ENCODE data around the gene VPS16. TPM values are rescaled to one million over a fixed set of nuclear protein-coding genes. Genes with fewer than 3 reads are reported as not detected.

VPS16 gene
- total RNA-seq, 2 experiments from 2014 or later: 38.2 to 40.6 TPM

DNA sequence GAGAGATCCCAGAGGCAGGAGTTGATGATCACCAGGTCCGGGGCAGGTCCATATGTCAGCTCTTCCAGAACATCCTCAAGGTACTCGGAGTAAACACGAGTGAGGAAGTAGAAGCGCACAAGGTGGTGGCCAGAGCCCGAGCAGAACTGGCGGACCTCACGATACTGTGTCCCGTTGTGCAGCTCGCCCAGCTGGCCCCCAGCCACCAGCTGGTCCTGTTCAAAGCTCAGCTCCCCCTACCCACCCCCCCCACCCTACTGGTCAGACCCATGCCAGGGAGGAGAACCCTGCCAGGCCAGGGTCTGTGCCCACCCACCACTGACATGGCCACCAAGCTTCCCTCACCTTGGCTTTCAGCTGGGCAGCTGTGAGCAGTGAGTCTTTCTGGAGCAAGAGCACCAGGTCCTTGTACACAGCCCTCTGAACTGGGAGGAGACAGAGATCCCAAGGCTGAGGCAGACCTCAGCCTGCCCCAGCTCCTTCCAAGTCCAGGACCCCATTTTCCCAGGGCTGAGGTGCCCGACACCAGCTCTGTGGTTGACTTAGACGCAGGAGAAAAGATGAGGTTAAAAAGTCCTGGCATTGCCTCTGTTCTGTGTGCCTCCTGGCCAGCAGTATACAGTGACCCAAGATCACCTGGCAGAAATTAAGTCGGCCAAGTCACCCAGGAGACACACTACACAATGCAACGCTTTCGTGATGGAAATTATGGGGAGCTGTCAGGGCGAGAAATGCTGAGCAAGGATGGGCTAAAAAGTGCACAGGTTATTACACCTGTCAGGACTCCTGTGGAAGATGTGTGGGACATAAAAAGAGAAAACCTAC is 1.5 kb upstream of the VPS16 start:
- peaks cover 6% of the 10 kb centered on the region for H3K36me3 ChIP-seq (ENCODE audit: insufficient read depth, low read length)
- H3K9me3 ChIP-seq (ENCODE audit: control insufficient read depth in 1 of 2, insufficient read depth in 1 of 2, low read length in 2 of 2): no peaks in the 10 kb centered on the region
- H3K4me1 Mint-ChIP-seq (ENCODE audit: low read depth): peaks cover 40% of the 10 kb centered on the region
- H3K36me3 Mint-ChIP-seq (ENCODE audit: low read depth): peaks cover 28% of the 10 kb centered on the region
- peak overlapping the region; percentile 75 for H3K27ac Mint-ChIP-seq
- ChIA-PET POLR2A (interaction anchor here (1.0 to 2.3 kb wide), 12 partner anchors 8 to 368 kb away, joined by 3 to 19 read pairs (median 6); partner anchors contain the start of genes NOP56, PTPRA and SNRPB), CTCF (interaction anchor here (2.5 kb wide), 1 partner anchor 34 kb away, joined by 7 read pairs; the partner anchor contains the start of gene PTPRA)
- no peak overlapping the region for H3K27ac ChIP-seq (ENCODE audit: low read depth in 1 of 2, low read length in 2 of 2)
- DNase-seq (no peak), ATAC-seq (ENCODE audit: poor library complexity) (no peak)
- peak overlapping the region; percentile 80 for H3K4me3 Mint-ChIP-seq
- H3K4me3 ChIP-seq (ENCODE audit: low read length): no peak overlapping the region
- H3K9me3 Mint-ChIP-seq: no peaks in the 10 kb centered on the region
- intact Hi-C loops (cut with DNase I, micrococcal nuclease): loop anchor here in 1 of 2 experiments (5.0 kb wide), 2 partner anchors 92 to 182 kb away; no protein-coding TSS in a partner anchor
- no peaks in the 10 kb centered on the region for H3K27me3 Mint-ChIP-seq
- peaks cover 31% of the 10 kb centered on the region for H3K4me1 ChIP-seq (ENCODE audit: insufficient read depth, low read length)
- TF ChIP-seq, protein P1, sequence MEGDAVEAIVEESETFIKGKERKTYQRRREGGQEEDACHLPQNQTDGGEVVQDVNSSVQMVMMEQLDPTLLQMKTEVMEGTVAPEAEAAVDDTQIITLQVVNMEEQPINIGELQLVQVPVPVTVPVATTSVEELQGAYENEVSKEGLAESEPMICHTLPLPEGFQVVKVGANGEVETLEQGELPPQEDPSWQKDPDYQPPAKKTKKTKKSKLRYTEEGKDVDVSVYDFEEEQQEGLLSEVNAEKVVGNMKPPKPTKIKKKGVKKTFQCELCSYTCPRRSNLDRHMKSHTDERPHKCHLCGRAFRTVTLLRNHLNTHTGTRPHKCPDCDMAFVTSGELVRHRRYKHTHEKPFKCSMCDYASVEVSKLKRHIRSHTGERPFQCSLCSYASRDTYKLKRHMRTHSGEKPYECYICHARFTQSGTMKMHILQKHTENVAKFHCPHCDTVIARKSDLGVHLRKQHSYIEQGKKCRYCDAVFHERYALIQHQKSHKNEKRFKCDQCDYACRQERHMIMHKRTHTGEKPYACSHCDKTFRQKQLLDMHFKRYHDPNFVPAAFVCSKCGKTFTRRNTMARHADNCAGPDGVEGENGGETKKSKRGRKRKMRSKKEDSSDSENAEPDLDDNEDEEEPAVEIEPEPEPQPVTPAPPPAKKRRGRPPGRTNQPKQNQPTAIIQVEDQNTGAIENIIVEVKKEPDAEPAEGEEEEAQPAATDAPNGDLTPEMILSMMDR (IDR thresholded peaks at IDR 0.05): no peak
- H3K27me3 ChIP-seq (ENCODE audit: control insufficient read depth in 1 of 2, insufficient read depth in 2 of 2, low read length in 2 of 2): no peaks in the 10 kb centered on the region

DNA sequence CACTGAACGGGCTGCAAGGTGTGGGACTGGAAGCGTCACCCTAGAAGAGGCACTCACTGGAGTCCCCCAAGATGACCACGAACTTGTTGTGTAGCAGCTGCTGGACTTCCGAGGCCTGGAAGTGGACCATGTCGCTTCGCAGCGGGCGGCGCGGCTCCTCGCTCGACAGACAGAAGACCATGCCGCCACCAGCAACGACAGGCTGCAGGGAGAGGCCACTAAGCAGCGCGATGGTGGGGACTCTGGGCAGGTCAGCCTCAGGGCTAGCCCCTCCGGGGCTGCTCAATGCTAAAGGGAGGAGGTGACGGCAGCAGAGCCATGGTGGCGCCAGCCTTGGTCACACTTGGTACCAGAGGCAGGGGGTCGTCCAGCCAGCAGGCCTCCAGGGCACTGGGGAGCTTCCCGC is 810 bp upstream of the VPS16 start:
- Histone ChIP-seq H3K4me1 (ENCODE audit: insufficient read depth, low read length) (peaks cover 31% of the 10 kb centered on the region), H3K36me3 (ENCODE audit: insufficient read depth, low read length) (peaks cover 6% of the 10 kb centered on the region), H3K4me3 (ENCODE audit: low read length) (peak overlapping the region; percentile 93), H3K27me3 (ENCODE audit: control insufficient read depth in 1 of 2, insufficient read depth in 2 of 2, low read length in 2 of 2) (no peaks in the 10 kb centered on the region), H3K27ac (ENCODE audit: low read depth in 1 of 2, low read length in 2 of 2) (peak overlapping the region in 1 of 2 donors; percentile 81), H3K9me3 (ENCODE audit: control insufficient read depth in 1 of 2, insufficient read depth in 1 of 2, low read length in 2 of 2) (no peaks in the 10 kb centered on the region)
- no peaks in the 10 kb centered on the region for H3K27me3 Mint-ChIP-seq
- intact Hi-C loops (cut with DNase I, micrococcal nuclease): loop anchor here in 1 of 2 experiments (1.0 to 5.0 kb wide), 4 partner anchors 34 to 203 kb away; partner anchors contain the start of genes GNRH2 and PTPRA
- peaks cover 28% of the 10 kb centered on the region for H3K36me3 Mint-ChIP-seq (ENCODE audit: low read depth)
- H3K4me1 Mint-ChIP-seq (ENCODE audit: low read depth): peaks cover 47% of the 10 kb centered on the region
- peak overlapping the region; percentile 80 for H3K4me3 Mint-ChIP-seq
- DNase-seq (no peak), ATAC-seq (ENCODE audit: poor library complexity) (no peak)
- TF ChIP-seq, protein P1 (IDR thresholded peaks at IDR 0.05): no peak
- H3K27ac Mint-ChIP-seq: peak overlapping the region; percentile 75
- H3K9me3 Mint-ChIP-seq: no peaks in the 10 kb centered on the region
- ChIA-PET CTCF (interaction anchor here (2.5 kb wide), 1 partner anchor 33 kb away, joined by 7 read pairs; the partner anchor contains the start of gene PTPRA), POLR2A (interaction anchor here (0.8 to 2.3 kb wide), 14 partner anchors 9 to 187 kb away, joined by 3 to 19 read pairs (median 6); partner anchors contain the start of genes CPXM1, NOP56 and PTPRA)

DNA sequence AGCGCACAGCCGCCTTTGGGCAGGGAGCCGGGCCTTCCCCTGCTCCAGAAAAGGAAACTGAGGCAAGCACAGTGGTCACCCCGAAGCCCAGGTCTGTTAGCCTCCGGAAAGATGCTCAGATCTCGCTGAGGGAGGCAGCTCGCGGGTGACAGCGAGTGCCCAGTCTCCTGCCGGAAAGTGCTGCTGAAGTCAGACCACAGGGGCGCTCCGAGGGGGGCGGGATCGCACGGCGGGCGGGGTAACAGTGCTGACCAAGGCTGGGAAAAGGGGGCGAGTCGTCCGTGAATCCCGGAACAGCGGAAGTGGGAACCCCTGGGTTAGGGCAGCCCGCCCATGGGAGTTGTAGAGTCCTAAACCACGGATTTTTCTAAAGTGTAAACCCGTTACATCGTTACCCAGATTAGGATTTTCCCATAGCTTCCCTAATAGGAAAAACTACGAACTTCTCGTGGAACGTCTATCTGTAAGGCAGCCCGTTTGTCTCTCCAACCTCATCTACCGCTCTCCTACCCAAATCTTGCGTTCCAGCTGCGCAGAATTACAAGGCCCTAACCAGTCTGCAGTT is 504 bp downstream of the VPS16 start:
- Histone ChIP-seq H3K4me1 (ENCODE audit: insufficient read depth, low read length) (peaks cover 31% of the 10 kb centered on the region), H3K27me3 (ENCODE audit: control insufficient read depth in 1 of 2, insufficient read depth in 2 of 2, low read length in 2 of 2) (no peaks in the 10 kb centered on the region), H3K36me3 (ENCODE audit: insufficient read depth, low read length) (peaks cover 6% of the 10 kb centered on the region), H3K9me3 (ENCODE audit: control insufficient read depth in 1 of 2, insufficient read depth in 1 of 2, low read length in 2 of 2) (no peaks in the 10 kb centered on the region), H3K4me3 (ENCODE audit: low read length) (peak overlapping the region; percentile 93), H3K27ac (ENCODE audit: low read depth in 1 of 2, low read length in 2 of 2) (peak overlapping the region in 1 of 2 donors; percentile 51)
- POLR2A ChIA-PET: interaction anchor here (0.6 to 2.3 kb wide), 17 partner anchors 11 to 385 kb away, joined by 3 to 19 read pairs (median 5); partner anchors contain the start of genes NOP56 and PTPRA
- intact Hi-C loops (cut with DNase I, micrococcal nuclease): loop anchor here in 1 of 2 experiments (1.0 to 5.0 kb wide), 2 partner anchors 32 to 201 kb away; partner anchors contain the start of genes GNRH2 and PTPRA
- DNase-seq (peak in 3 of 14 experiments; percentile 13 to 38 (median 27)), ATAC-seq (ENCODE audit: poor library complexity) (peak; percentile 16)
- H3K27ac Mint-ChIP-seq: peak overlapping the region; percentile 75
- peaks cover 58% of the 10 kb centered on the region for H3K4me1 Mint-ChIP-seq (ENCODE audit: low read depth)
- TF ChIP-seq, protein P1 (IDR thresholded peaks at IDR 0.05): no peak
- H3K27me3 Mint-ChIP-seq: no peaks in the 10 kb centered on the region
- H3K36me3 Mint-ChIP-seq (ENCODE audit: low read depth): peaks cover 15% of the 10 kb centered on the region
- no peaks in the 10 kb centered on the region for H3K9me3 Mint-ChIP-seq
- peak overlapping the region; percentile 93 for H3K4me3 Mint-ChIP-seq
- CTCF ChIA-PET: interaction anchor here (1.0 to 2.5 kb wide), 3 partner anchors 11 to 88 kb away, joined by 4 to 7 read pairs (median 6); partner anchors contain the start of gene PTPRA
